Lung (tissue), 16 donors: Measurements from ENCODE around the gene PTPRJ. TPM values are rescaled to one million over a fixed set of nuclear protein-coding genes. Genes with fewer than 3 reads are reported as not detected.
A peak's percentile ranks its signal among the peaks of the same experiment; 100 is the strongest.
"Not testable (repeated sequence)": the region's sequence is repeated elsewhere in the genome, so short reads cannot be mapped to it uniquely, and the experiment has no call there.

Experiments
- ATAC-seq: fragments of 200-7000 bp; cut with Tn5 transposase; one replicate; pipeline ENCODE4 v1.9.1; 2020; ENCODE audit warnings: moderate number of reproducible peaks; ENCODE audit not compliant: insufficient read depth, low FRiP score
- DNase-seq, 3 donors: peaks; one replicate each; pipeline ENCODE4 v3.0.0-alpha.2; 2013 to 2017
- H3K27ac ChIP-seq, 2 donors: one replicate each; pipeline ENCODE4 v1.5.1; 2013; ENCODE audit warnings: mild to moderate bottlenecking in 2 of 2, moderate library complexity in 2 of 2, control low read depth in 1 of 2, inconsistent platforms in 1 of 2, low read depth in 1 of 2, low read length in 1 of 2
- H3K27me3 ChIP-seq, 3 donors: one replicate each; pipeline ENCODE4 v1.5.1; 2013; ENCODE audit warnings: low read length in 2 of 3; ENCODE audit not compliant: control insufficient read depth in 3 of 3, insufficient read depth in 3 of 3
- H3K36me3 ChIP-seq, 4 donors: one replicate each; pipeline ENCODE4 v1.5.1; 2013; ENCODE audit warnings: low read length in 4 of 4, mild to moderate bottlenecking in 1 of 4, moderate library complexity in 1 of 4; ENCODE audit not compliant: control insufficient read depth in 4 of 4, insufficient read depth in 4 of 4
- H3K4me1 ChIP-seq, 5 donors: one replicate each; pipeline ENCODE4 v1.5.1; 2013; ENCODE audit warnings: low read length in 5 of 5, mild to moderate bottlenecking in 2 of 5, moderate library complexity in 1 of 5; ENCODE audit not compliant: control insufficient read depth in 5 of 5, insufficient read depth in 5 of 5
- H3K4me3 ChIP-seq: one replicate; pipeline ENCODE4 v1.5.1; 2013; ENCODE audit warnings: mild to moderate bottlenecking, control low read depth, moderate library complexity
- H3K9ac ChIP-seq, 2 donors: one replicate each; pipeline ENCODE4 v1.5.1; 2013; ENCODE audit warnings: low read length in 2 of 2, control low read depth in 1 of 2; ENCODE audit not compliant: insufficient read depth in 1 of 2
- H3K9me3 ChIP-seq, 4 donors: one replicate each; pipeline ENCODE4 v1.5.1; 2013; ENCODE audit warnings: low read length in 3 of 4, mild to moderate bottlenecking in 1 of 4, moderate library complexity in 1 of 4; ENCODE audit not compliant: control insufficient read depth in 4 of 4, insufficient read depth in 3 of 4
- WGBS, 2 donors: extraction: QIAGEN DNeasy Blood & Tissue Kit; methylation state at CpG; one replicate each; pipeline ENCODE4 v1.1.7; 2013; 5-methylcytosine and 5-hydroxymethylcytosine counted together
- long read RNA-seq, 5 donors: transcript quantifications; one replicate each; lab custom pipeline, GENCODE V29; 2026
- polyA plus RNA-seq, 2 donors: library from polyadenylated mRNA; stranded (reverse); fragments of 200-250 nt; gene quantifications; one replicate each; pipeline ENCODE4 v1.2.1, GENCODE V29; 2013
- total RNA-seq, 2 donors: library from RNA; depleted of rRNA in 1 of 2; stranded (reverse); fragments of >200 nt in 1 of 2; gene quantifications; one replicate each; pipeline ENCODE4 v1.2.1, GENCODE V29; 2014 to 2021
- TF ChIP-seq, protein P1 (sequence below): IDR thresholded peaks from 2 replicates; pipeline ENCODE4 v1.5.1; 2012; ENCODE audit warnings: mild to moderate bottlenecking; ENCODE audit errors: control extremely low read depth, extremely low read depth
- donor health status: control.
- donor health status: control.
- donor health status: Bipolar disorder and iron deficiency.
- donor health status: healthy.
- donor health status: DM: yes; HTN: yes; CAD: no.

The PTPRJ gene
- total RNA-seq (10 to 100 TPM; 32.7 to 51.4 TPM), polyA plus RNA-seq (10 to 100 TPM in 1 of 2 donors, 1 to 10 TPM in 1; 3.9 to 31.4 TPM)
- long read RNA-seq, donor 1 = 0 reads
- long read RNA-seq, donor 2 = 0 reads
- long read RNA-seq, donor 3 = 0 reads
- long read RNA-seq, donor 4 = 0 reads
- long read RNA-seq, donor 5 = 0 reads

- H3K4me3 ChIP-seq = peak within 1 kb of the TSS; percentile 79
- DNase-seq (peak; percentile 68 to 80 (median 78)), ATAC-seq (peak; percentile 60)
- no peaks in the 10 kb centered on the region for H3K9me3 ChIP-seq
- no peaks in the 10 kb centered on the region for H3K27me3 ChIP-seq
- H3K4me1 ChIP-seq = peaks cover 0 to 19% (median 7%) of the 10 kb centered on the region in 5 donors
- TF ChIP-seq, protein P1, sequence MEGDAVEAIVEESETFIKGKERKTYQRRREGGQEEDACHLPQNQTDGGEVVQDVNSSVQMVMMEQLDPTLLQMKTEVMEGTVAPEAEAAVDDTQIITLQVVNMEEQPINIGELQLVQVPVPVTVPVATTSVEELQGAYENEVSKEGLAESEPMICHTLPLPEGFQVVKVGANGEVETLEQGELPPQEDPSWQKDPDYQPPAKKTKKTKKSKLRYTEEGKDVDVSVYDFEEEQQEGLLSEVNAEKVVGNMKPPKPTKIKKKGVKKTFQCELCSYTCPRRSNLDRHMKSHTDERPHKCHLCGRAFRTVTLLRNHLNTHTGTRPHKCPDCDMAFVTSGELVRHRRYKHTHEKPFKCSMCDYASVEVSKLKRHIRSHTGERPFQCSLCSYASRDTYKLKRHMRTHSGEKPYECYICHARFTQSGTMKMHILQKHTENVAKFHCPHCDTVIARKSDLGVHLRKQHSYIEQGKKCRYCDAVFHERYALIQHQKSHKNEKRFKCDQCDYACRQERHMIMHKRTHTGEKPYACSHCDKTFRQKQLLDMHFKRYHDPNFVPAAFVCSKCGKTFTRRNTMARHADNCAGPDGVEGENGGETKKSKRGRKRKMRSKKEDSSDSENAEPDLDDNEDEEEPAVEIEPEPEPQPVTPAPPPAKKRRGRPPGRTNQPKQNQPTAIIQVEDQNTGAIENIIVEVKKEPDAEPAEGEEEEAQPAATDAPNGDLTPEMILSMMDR = no peak
- peak within 1 kb of the TSS in 1 of 2 donors; percentile 79 for H3K27ac ChIP-seq
- peak within 1 kb of the TSS; percentile 37 to 50 for H3K9ac ChIP-seq
- WGBS, 2 donors = 2 to 4% methylated on average over 75 to 111 of the region's 111 CpGs
- H3K36me3 ChIP-seq = no peaks in the 10 kb centered on the region
These were observed at the start of gene PTPRJ for GRCh38 chr11:47980088-47980906. Gene PTPRJ, plus strand, starts transcription at chr11:47980559. Its CDS starts 354 bp downstream, at chr11:47980913.

GRCh38 chr11:47932544-47932943, 47.8 kb upstream of the PTPRJ start:
- peaks cover 0 to 2% (median 0%) of the 10 kb centered on the region in 5 donors for H3K4me1 ChIP-seq
- H3K9ac ChIP-seq = no peak overlapping the region
- no peak overlapping the region for H3K4me3 ChIP-seq
- ATAC-seq (no peak), DNase-seq (no peak)
- H3K36me3 ChIP-seq = no peaks in the 10 kb centered on the region
- TF ChIP-seq, protein P1 = no peak
- no peaks in the 10 kb centered on the region for H3K9me3 ChIP-seq
- no peak overlapping the region for H3K27ac ChIP-seq
- H3K27me3 ChIP-seq = no peaks in the 10 kb centered on the region

- WGBS, 2 donors = 80 to 89% methylated on average over 12 of the region's 12 CpGs
- not testable (repeated sequence) for ATAC-seq, H3K27me3 ChIP-seq, H3K4me3 ChIP-seq, H3K9me3 ChIP-seq, H3K4me1 ChIP-seq, H3K27ac ChIP-seq, H3K36me3 ChIP-seq, H3K9ac ChIP-seq, DNase-seq
These were observed 46.6 kb upstream of the PTPRJ start for GRCh38 chr11:47933797-47934196.

- TF ChIP-seq, protein P1 = no peak
- DNase-seq (no peak), ATAC-seq (no peak)
- H3K27me3 ChIP-seq = no peaks in the 10 kb centered on the region
- no peaks in the 10 kb centered on the region for H3K36me3 ChIP-seq
- 82 to 85% methylated on average over 7 of the region's 7 CpGs for WGBS, 2 donors
- no peak overlapping the region for H3K9ac ChIP-seq
- H3K27ac ChIP-seq = no peak overlapping the region
- no peaks in the 10 kb centered on the region for H3K9me3 ChIP-seq
- peaks cover 0 to 3% (median 0%) of the 10 kb centered on the region in 5 donors for H3K4me1 ChIP-seq
- H3K4me3 ChIP-seq = no peak overlapping the region
These were observed 41.4 kb upstream of the PTPRJ start for GRCh38 chr11:47938791-47939560.
